HL-60 (cell line): Measurements from ENCODE around the gene SPON1.

ENCODE experiments used
- CTCF ChIP-seq: IDR thresholded peaks from one replicate; pipeline ENCODE4 v1.5.1; 2011; ENCODE audit warnings: low read length, control low read depth, inconsistent platforms; ENCODE audit not compliant: insufficient read depth
- GABPA ChIP-seq: IDR thresholded peaks from 2 replicates; pipeline ENCODE4 v1.6.1; 2012; ENCODE audit warnings: low read depth
- POLR2AphosphoS5 ChIP-seq: IDR thresholded peaks from 2 replicates; pipeline ENCODE4 v1.6.1; 2012; ENCODE audit warnings: low read depth

GRCh38 chr11:14275076-14275475 lies 312.6 kb downstream of the SPON1 start:
- no peak for TF ChIP-seq CTCF
- no peak for TF ChIP-seq GABPA
- TF ChIP-seq POLR2AphosphoS5, result no peak
